ENCODE data around the gene ATXN7L1. TPM values are rescaled to one million over a fixed set of nuclear protein-coding genes. Genes with fewer than 3 reads are reported as not detected.
A peak's percentile ranks its signal among the peaks of the same experiment; 100 is the strongest.

ATXN7L1 gene
- total RNA-seq, 4 donors from 2014 or later, result 4.6 to 12.5 (median 10.1) TPM

- Histone ChIP-seq H3K4me1 (peaks cover 5 to 57% (median 47%) of the 10 kb centered on the region in 4 donors), H3K27me3 (no peaks in the 10 kb centered on the region), H3K27ac (replicated peaks in 1 of 4) (no peak overlapping the region), H3K4me3 (no peak overlapping the region), H3K9me3 (no peaks in the 10 kb centered on the region), H3K36me3 (no peaks in the 10 kb centered on the region)
- no peak for DNase-seq (ENCODE audit: extremely low spot score)
- intact Hi-C loops (cut with DNase I), result no loop called here
- WGBS, result 100% methylated on average over 2 of the region's 2 CpGs
- no peak for TF ChIP-seq POLR2AphosphoS5 (IDR thresholded peaks at IDR 0.05)
- no peak for TF ChIP-seq CTCF (IDR thresholded peaks at IDR 0.05)
- no peak for TF ChIP-seq POLR2A (IDR thresholded peaks at IDR 0.05; ENCODE audit: low read depth)
- no peak for TF ChIP-seq EP300 (IDR thresholded peaks at IDR 0.05)
Measured at GRCh38 chr7:105803429-105803736, 73.0 kb downstream of the ATXN7L1 start.

GRCh38 chr7:105802604-105803428, 73.6 kb downstream of the ATXN7L1 start:
- no peak overlapping the region for H3K27ac ChIP-seq (replicated peaks in 1 of 4)
- DNase-seq (ENCODE audit: extremely low spot score), result no peak
- H3K36me3 ChIP-seq, result no peaks in the 10 kb centered on the region
- no peaks in the 10 kb centered on the region for H3K9me3 ChIP-seq
- TF ChIP-seq EP300 (IDR thresholded peaks at IDR 0.05) (no peak), CTCF (IDR thresholded peaks at IDR 0.05) (no peak), POLR2AphosphoS5 (IDR thresholded peaks at IDR 0.05) (no peak), POLR2A (IDR thresholded peaks at IDR 0.05; ENCODE audit: low read depth) (no peak)
- 89% methylated on average over 7 of the region's 7 CpGs for WGBS
- H3K4me1 ChIP-seq, result peaks cover 5 to 57% (median 47%) of the 10 kb centered on the region in 4 donors
- H3K4me3 ChIP-seq, result no peak overlapping the region
- intact Hi-C loops (cut with DNase I), result no loop called here
- H3K27me3 ChIP-seq, result no peaks in the 10 kb centered on the region

GRCh38 chr7:105800849-105801534, 75.4 kb downstream of the ATXN7L1 start:
- intact Hi-C loops (cut with DNase I), result no loop called here
- H3K4me1 ChIP-seq, result peaks cover 6 to 65% (median 56%) of the 10 kb centered on the region in 4 donors

GRCh38 chr7:105800442-105800841, 76.0 kb downstream of the ATXN7L1 start:
- no peaks in the 10 kb centered on the region for H3K27me3 ChIP-seq
- no peaks in the 10 kb centered on the region for H3K36me3 ChIP-seq
- TF ChIP-seq POLR2A (IDR thresholded peaks at IDR 0.05; ENCODE audit: low read depth) (no peak), CTCF (IDR thresholded peaks at IDR 0.05) (no peak), POLR2AphosphoS5 (IDR thresholded peaks at IDR 0.05) (no peak), EP300 (IDR thresholded peaks at IDR 0.05) (no peak)
- H3K4me3 ChIP-seq, result no peak overlapping the region
- DNase-seq (ENCODE audit: extremely low spot score), result no peak
- peak overlapping the region in 1 of 4 donors; percentile 29 for H3K27ac ChIP-seq (replicated peaks in 1 of 4)
- intact Hi-C loops (cut with DNase I), result no loop called here
- WGBS, result 73% methylated on average over 3 of the region's 3 CpGs
- H3K9me3 ChIP-seq, result no peaks in the 10 kb centered on the region
- peaks cover 12 to 65% (median 56%) of the 10 kb centered on the region in 4 donors for H3K4me1 ChIP-seq

More at GRCh38 chr7:105800849-105801534, 75.4 kb downstream of the ATXN7L1 start:
- no peak for DNase-seq (ENCODE audit: extremely low spot score)
- Histone ChIP-seq H3K9me3 (no peaks in the 10 kb centered on the region), H3K27ac (replicated peaks in 1 of 4) (no peak overlapping the region), H3K36me3 (no peaks in the 10 kb centered on the region), H3K4me3 (no peak overlapping the region), H3K27me3 (no peaks in the 10 kb centered on the region)
- TF ChIP-seq EP300 (IDR thresholded peaks at IDR 0.05), result no peak
- TF ChIP-seq POLR2AphosphoS5 (IDR thresholded peaks at IDR 0.05), result no peak
- TF ChIP-seq POLR2A (IDR thresholded peaks at IDR 0.05; ENCODE audit: low read depth), result no peak
- no peak for TF ChIP-seq CTCF (IDR thresholded peaks at IDR 0.05)
- WGBS, result 90% methylated on average over 6 of the region's 6 CpGs

Data from esophagus muscularis mucosa (tissue), 4 donors.